K562 (cell line): ENCODE results near the gene TYRP1. TPM values are rescaled to one million over a fixed set of nuclear protein-coding genes. Genes with fewer than 3 reads are reported as not detected.

Source experiments
- ATAC-seq: fragments of 200-7000 bp; cut with Tn5 transposase; 3 replicates; pipeline ENCODE4 v1.9.1; 2020; ENCODE audit warnings: moderate library complexity
- BruUV-seq: library from RNA; stranded (reverse); fragments of 400-500 nt; replicated peaks from 2 replicates; lab custom pipeline; 2021; lab: Mats Ljungman, UMichigan
- CTCF ChIA-PET: fragments of 300-600 bp; formaldehyde crosslinking; extraction: SDS; loops from one replicate; lab custom pipeline; 2021; ENCODE audit warnings: low intra/inter-chr PET ratio; lab: Yijun Ruan, JAX
- POLR2A ChIA-PET: fragments of 300-600, 350-650 bp; sonication (Branson Sonifier 250); formaldehyde crosslinking; extraction: SDS; loops from one replicate; lab custom pipeline; 2021; ENCODE audit warnings: antibody characterized with exemption, inconsistent platforms; lab: Yijun Ruan, JAX
- DNase-seq, 4 experiments: peaks; one replicate each; pipeline versions ENCODE4 v3.0.0 to v3.0.0-alpha.2; 2011 to 2018; ENCODE audit warnings: low spot score in 3 of 4, mixed read lengths in 3 of 4; ENCODE audit errors: extremely low read depth in 1 of 4
- FAIRE-seq: peaks from 2 replicates; lab custom pipeline; 2011; peaks lifted over from hg19 to GRCh38; lab: Jason Lieb, UNC
- H2AFZ ChIP-seq: 2 replicates; pipeline ENCODE4 v1.6.0; 2011; ENCODE audit warnings: low read depth, low read length, control low read depth, inconsistent platforms
- H3K27ac ChIP-seq: fragments of 200-600 bp; 3 replicates; pipeline ENCODE4 v1.8.0; 2011; ENCODE audit warnings: low read depth, mild to moderate bottlenecking, control low read depth, inconsistent platforms, low read length, moderate library complexity, mixed read lengths; ENCODE audit errors: extremely low read depth
- H3K27me3 ChIP-seq, 2 experiments: fragments of 300-600 bp in 1 of 2; 2 replicates in 1 of 2; 3 replicates in 1 of 2; pipeline versions ENCODE4 v1.6.0 to v1.8.0; 2011; ENCODE audit warnings: inconsistent platforms in 2 of 2, low read length in 2 of 2, mild to moderate bottlenecking in 1 of 2, mixed read lengths in 1 of 2, moderate library complexity in 1 of 2; ENCODE audit not compliant: control insufficient read depth in 2 of 2, insufficient read depth in 2 of 2
- H3K36me3 ChIP-seq: fragments of 300-600 bp; 3 replicates; pipeline ENCODE4 v1.8.0; 2011; ENCODE audit warnings: mild to moderate bottlenecking, low read length, inconsistent platforms; ENCODE audit not compliant: control insufficient read depth, insufficient read depth
- H3K4me1 ChIP-seq, 2 experiments: fragments of 200-600 bp in 1 of 2; replicated peaks in 1 of 2; 2 replicates in 1 of 2; 3 replicates in 1 of 2; pipeline versions ENCODE4 v1.5.1 to v1.8.0; 2011; ENCODE audit warnings: inconsistent platforms in 2 of 2, low read length in 2 of 2, mild to moderate bottlenecking in 1 of 2, mixed read lengths in 1 of 2, moderate library complexity in 1 of 2; ENCODE audit not compliant: control insufficient read depth in 2 of 2, insufficient read depth in 2 of 2
- H3K4me2 ChIP-seq: 2 replicates; pipeline ENCODE4 v1.6.1; 2011; ENCODE audit warnings: low read length, control low read depth, inconsistent platforms, mixed read lengths; ENCODE audit not compliant: insufficient read depth
- H3K4me3 ChIP-seq: fragments of 200-600 bp; sonication (generic), shearing (Covaris generic); 2 replicates; pipeline ENCODE4 v1.5.1; 2016; ENCODE audit warnings: control low read depth, inconsistent platforms
- H3K79me2 ChIP-seq: fragments of 200-600 bp; 3 replicates; pipeline ENCODE4 v1.8.0; 2011; ENCODE audit warnings: low read length, inconsistent platforms; ENCODE audit not compliant: control insufficient read depth, insufficient read depth
- H3K9ac ChIP-seq, 2 experiments: 2 replicates each; pipeline versions ENCODE4 v1.6.0 to v1.6.1; 2011; ENCODE audit warnings: low read depth in 2 of 2, low read length in 2 of 2, control low read depth in 1 of 2, inconsistent platforms in 1 of 2, mild to moderate bottlenecking in 1 of 2, mixed read lengths in 1 of 2; ENCODE audit not compliant: insufficient read depth in 1 of 2
- H3K9me1 ChIP-seq: one replicate; pipeline ENCODE4 v1.6.0; 2011; ENCODE audit warnings: inconsistent platforms, mild to moderate bottlenecking, low read length, moderate library complexity; ENCODE audit not compliant: control insufficient read depth, insufficient read depth
- H3K9me3 ChIP-seq: replicated peaks from 2 replicates; pipeline ENCODE4 v1.5.1; 2011; ENCODE audit warnings: low read depth, low read length, inconsistent platforms; ENCODE audit not compliant: control insufficient read depth, insufficient read depth
- H4K20me1 ChIP-seq: replicated peaks from 2 replicates; pipeline ENCODE4 v1.6.1; 2011; ENCODE audit warnings: low read length, inconsistent platforms, mixed read lengths; ENCODE audit not compliant: control insufficient read depth, insufficient read depth
- CTBP1 ChIP-seq: fragments of 450-650 bp; IDR thresholded peaks from 2 replicates; pipeline ENCODE4 v1.6.1; 2016; ENCODE audit warnings: borderline replicate concordance
- HNRNPH1 ChIP-seq: fragments of 200-400 bp; formaldehyde crosslinking; optimal IDR thresholded peaks from 2 replicates; pipeline ENCODE3; 2017; ENCODE audit warnings: low read depth, mild to moderate bottlenecking, low read length, moderate library complexity
- MEIS2 ChIP-seq: fragments of 450-650 bp; IDR thresholded peaks from 2 replicates; pipeline ENCODE4 v1.6.1; 2014; ENCODE audit warnings: mild to moderate bottlenecking; ENCODE audit not compliant: partially characterized antibody
- MITF ChIP-seq: IDR thresholded peaks from 2 replicates; pipeline ENCODE4 v1.6.1; 2014; ENCODE audit warnings: antibody characterized with exemption
- POLR2B ChIP-seq: fragments of 450-650 bp; IDR thresholded peaks from 2 replicates; pipeline ENCODE4 v1.6.1; 2018; ENCODE audit warnings: low read depth; ENCODE audit not compliant: partially characterized antibody
- PRPF4 ChIP-seq: fragments of 200-400 bp; formaldehyde crosslinking; IDR thresholded peaks from one replicate; pipeline ENCODE4 v1.6.1; 2017; ENCODE audit warnings: low read length, low read depth, mild to moderate bottlenecking; ENCODE audit not compliant: insufficient read depth, poor library complexity, severe bottlenecking
- RCOR1 ChIP-seq, 2 experiments: IDR thresholded peaks; 2 replicates each; pipeline ENCODE4 v1.6.1; 2012; ENCODE audit warnings: low read depth in 2 of 2, low read length in 2 of 2, borderline replicate concordance in 1 of 2, improper control_type of control experiment in 1 of 2
- ZNF212 ChIP-seq: fragments of 450-650 bp; formaldehyde crosslinking; IDR thresholded peaks from 2 replicates; pipeline ENCODE4 v1.4.0; 2020; ENCODE audit warnings: mild to moderate bottlenecking
- ZNF274 ChIP-seq: IDR thresholded peaks from 2 replicates; pipeline ENCODE4 v1.6.1; 2011; ENCODE audit warnings: low read depth, mild to moderate bottlenecking, low read length, moderate library complexity, borderline replicate concordance
- ZNF512 ChIP-seq: IDR thresholded peaks from 2 replicates; pipeline ENCODE4 v1.6.1; 2016; ENCODE audit warnings: missing genetic modification characterization, missing compliant biosample characterization
- ZNF551 ChIP-seq: fragments of 250-450 bp; sonication (Bioruptor Pico); IDR thresholded peaks from 2 replicates; pipeline ENCODE4 v1.5.0; 2021; ENCODE audit warnings: mild to moderate bottlenecking, moderate library complexity
- WGBS: fragments of 100-300 bp; shearing (Covaris generic); methylation state at CpG from one replicate; pipeline ENCODE4 v1.1.6; 2016; ENCODE audit warnings: low coverage, mixed read lengths; ENCODE audit not compliant: insufficient coverage; ENCODE audit errors: missing lambda C conversion rate; 5-methylcytosine and 5-hydroxymethylcytosine counted together
- in situ Hi-C: fragments of 300-500 bp; cut with MboI; formaldehyde crosslinking; loops from 4 replicates; pipeline ENCODE4 v1.15.0; 2018; ENCODE audit warnings: inconsistent platforms, mixed read lengths
- intact Hi-C: fragments of 100-400 bp; cut with micrococcal nuclease; formaldehyde crosslinking; loops from 2 replicates; pipeline ENCODE4 v1.14.2; 2022
- polyA plus RNA-seq, 8 experiments: library from polyadenylated mRNA; depleted of rRNA in 4 of 8; stranded (reverse) in 5 of 8; unstranded in 3 of 8; fragments of >200 nt; fragmentation: Nextera tagmentation in 2 of 8; fragmentation: Illumina TruSeq in 1 of 8; extraction: Ambion mirVana in 2 of 8; extraction: Trizol in 1 of 8; gene quantifications; 2 replicates each; pipeline versions ENCODE4 v1.2.1 to v1.2.3, GENCODE V29; 2011 to 2014; ENCODE audit warnings: inconsistent platforms in 1 of 8, missing spikeins in 1 of 8
- total RNA-seq, 7 experiments: library from RNA; depleted of rRNA in 6 of 7; stranded (reverse); fragments of >200 nt in 6 of 7; fragmentation: Illumina TruSeq in 2 of 7; extraction: Trizol in 2 of 7; gene quantifications; 2 replicates each; pipeline versions ENCODE4 v1.2.1 to v1.2.3, GENCODE V29; 2011 to 2021; ENCODE audit warnings: low replicate concordance in 1 of 7
- TF ChIP-seq, protein P1 (sequence below): sonication (generic); formaldehyde crosslinking; IDR thresholded peaks from 2 replicates; pipeline ENCODE4 v1.9.0; 2022; ENCODE audit warnings: mild to moderate bottlenecking, missing genetic modification reagents

TYRP1 gene
- total and polyA plus RNA-seq, 9 of the 15 experiments (the other 6 are each of a cell fraction or from before 2014, with no cell fraction given) = not detected

DNA sequence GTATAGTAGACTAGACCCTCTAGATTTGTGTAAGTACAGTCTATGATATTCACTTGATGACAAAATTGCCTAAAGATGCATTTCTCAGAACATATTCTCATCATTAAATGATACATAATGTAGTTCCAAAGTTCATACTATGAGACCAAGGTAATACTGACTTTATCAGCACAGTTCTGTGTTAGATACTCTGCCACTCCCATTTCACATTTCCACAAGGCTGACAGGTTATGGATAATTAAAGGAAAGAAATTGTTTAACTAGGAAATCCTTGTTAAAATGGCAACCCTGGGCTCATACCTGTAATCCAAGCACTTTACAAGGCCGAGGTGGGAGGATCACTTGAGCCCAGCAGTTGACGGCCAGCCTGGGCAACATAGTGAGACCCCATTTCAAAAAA is 33.6 kb downstream of the TYRP1 start (continued):
- TF ChIP-seq PRPF4 = no peak

DNA sequence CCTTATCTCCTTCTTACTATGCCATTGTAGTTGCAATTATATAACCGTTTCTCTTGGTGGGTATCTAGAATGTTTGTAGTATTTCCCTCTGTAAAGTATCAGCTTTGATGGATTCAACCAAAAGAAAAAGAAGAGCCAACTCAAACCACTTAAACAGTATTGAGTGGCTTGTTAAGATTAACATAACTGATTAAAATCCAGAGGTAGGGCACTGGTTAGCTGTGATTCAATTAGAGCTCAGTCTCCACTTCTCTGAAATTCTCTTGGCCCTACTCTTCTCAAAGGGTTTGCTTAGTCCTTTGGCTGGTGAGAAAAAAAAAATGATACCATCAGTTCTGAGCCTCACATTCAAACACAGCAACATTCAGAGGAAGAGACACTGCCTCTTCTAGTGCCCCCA is 37.0 kb downstream of the TYRP1 start:
- ATAC-seq (no peak), FAIRE-seq (no peak), DNase-seq (no peak)
- no TSS peak for BruUV-seq
- H3K36me3 ChIP-seq = no peaks in the 10 kb centered on the region
- ChIA-PET POLR2A (no interaction called here), CTCF (no interaction called here)
- no peak overlapping the region for H2AFZ ChIP-seq
- H3K9me3 ChIP-seq = no peaks in the 10 kb centered on the region
- intact Hi-C loops (no loop called here), in situ Hi-C loops (no loop called here)
- TF ChIP-seq POLR2B (no peak), ZNF274 (no peak)
- no peaks in the 10 kb centered on the region for H3K9me1 ChIP-seq
- H3K27ac ChIP-seq = no peak overlapping the region
- no peak overlapping the region for H3K4me2 ChIP-seq
- H3K4me1 ChIP-seq = no peaks in the 10 kb centered on the region
- H3K79me2 ChIP-seq = no peaks in the 10 kb centered on the region
- no peaks in the 10 kb centered on the region for H3K27me3 ChIP-seq
- 0% methylated on average over 1 of the region's 1 CpG for WGBS
- no peak overlapping the region for H3K4me3 ChIP-seq
- no peak overlapping the region for H3K9ac ChIP-seq
- H4K20me1 ChIP-seq = no peaks in the 10 kb centered on the region

GRCh38 chr9:12730927-12731326 is 37.7 kb downstream of the TYRP1 start:
- no peak overlapping the region for H2AFZ ChIP-seq
- ATAC-seq = no peak
- in situ Hi-C loops (no loop called here), intact Hi-C loops (no loop called here)
- no peaks in the 10 kb centered on the region for H4K20me1 ChIP-seq
- H3K4me2 ChIP-seq = no peak overlapping the region
- no peak overlapping the region for H3K27ac ChIP-seq
- ChIA-PET POLR2A (no interaction called here), CTCF (no interaction called here)
- H3K9me3 ChIP-seq = no peaks in the 10 kb centered on the region
- no peaks in the 10 kb centered on the region for H3K9me1 ChIP-seq
- no peak for FAIRE-seq
- H3K36me3 ChIP-seq = no peaks in the 10 kb centered on the region
- H3K4me1 ChIP-seq = no peaks in the 10 kb centered on the region
- H3K79me2 ChIP-seq = no peaks in the 10 kb centered on the region
- H3K9ac ChIP-seq = no peak overlapping the region
- no peaks in the 10 kb centered on the region for H3K27me3 ChIP-seq
- no peak for DNase-seq
- H3K4me3 ChIP-seq = no peak overlapping the region
- BruUV-seq = no TSS peak
- TF ChIP-seq CTBP1 (no peak), MEIS2 (no peak), RCOR1 (IDR thresholded peaks at IDR 0.05; ENCODE audit: borderline replicate concordance in 1 of 2, low read depth in 2 of 2, low read length in 2 of 2) (no peak), HNRNPH1 (no peak), ZNF551 (CRISPR knock-in tag) (no peak), ZNF212 (no peak), MITF (no peak), ZNF512 (tag) (no peak)
- TF ChIP-seq, protein P1, sequence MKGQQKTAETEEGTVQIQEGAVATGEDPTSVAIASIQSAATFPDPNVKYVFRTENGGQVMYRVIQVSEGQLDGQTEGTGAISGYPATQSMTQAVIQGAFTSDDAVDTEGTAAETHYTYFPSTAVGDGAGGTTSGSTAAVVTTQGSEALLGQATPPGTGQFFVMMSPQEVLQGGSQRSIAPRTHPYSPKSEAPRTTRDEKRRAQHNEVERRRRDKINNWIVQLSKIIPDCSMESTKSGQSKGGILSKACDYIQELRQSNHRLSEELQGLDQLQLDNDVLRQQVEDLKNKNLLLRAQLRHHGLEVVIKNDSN = no peak
